Stimulated activated CD8-positive, alpha-beta memory T cell treated with anti-CD3 and anti-CD28 coated beads, Interleukin-15, amount 100 ng/mL, for 4 hours (primary cell): ENCODE measurements around the gene SEPTIN14.
"Not testable (repeated sequence)": the region's sequence is repeated elsewhere in the genome, so short reads cannot be mapped to it uniquely, and the experiment has no call there.

Experiments
- DNase-seq, 2 donors: peaks; one replicate each; pipeline ENCODE4 v3.0.0-alpha.2; 2020; ENCODE audit warnings: low read depth in 2 of 2

Gene SEPTIN14

GRCh38 chr7:55862652-55863051, at the start of gene SEPTIN14:
TSS of gene SEPTIN14 (minus strand) at chr7:55862752. CDS start at chr7:55861996, 756 bp downstream.
- DNase-seq = not testable (repeated sequence)

GRCh38 chr7:55903985-55904759, 41.6 kb upstream of the SEPTIN14 start:
- no peak for DNase-seq

- DNase-seq = not testable (repeated sequence)
Observed at GRCh38 chr7:55901059-55901458, 38.5 kb upstream of the SEPTIN14 start.

GRCh38 chr7:55898287-55898686, 35.7 kb upstream of the SEPTIN14 start:
- DNase-seq = no peak

- no peak for DNase-seq
Observed at GRCh38 chr7:55895021-55895420, 32.5 kb upstream of the SEPTIN14 start.

- no peak for DNase-seq
Observed at GRCh38 chr7:55893940-55894339, 31.4 kb upstream of the SEPTIN14 start.

- not testable (repeated sequence) for DNase-seq
Observed at GRCh38 chr7:55888378-55888777, 25.8 kb upstream of the SEPTIN14 start.

GRCh38 chr7:55887821-55888247, 25.3 kb upstream of the SEPTIN14 start:
- no peak for DNase-seq

GRCh38 chr7:55884321-55884720, 21.8 kb upstream of the SEPTIN14 start:
- no peak for DNase-seq

GRCh38 chr7:55878691-55879090, 16.1 kb upstream of the SEPTIN14 start:
- DNase-seq = no peak

- DNase-seq = no peak
Observed at GRCh38 chr7:55877308-55877707, 14.8 kb upstream of the SEPTIN14 start.

GRCh38 chr7:55873765-55874164, 11.2 kb upstream of the SEPTIN14 start:
- DNase-seq = no peak

GRCh38 chr7:55871932-55872485, 9.5 kb upstream of the SEPTIN14 start:
- DNase-seq = no peak

- not testable (repeated sequence) for DNase-seq
Observed at GRCh38 chr7:55868989-55869388, 6.4 kb upstream of the SEPTIN14 start.

- DNase-seq = not testable (repeated sequence)
Observed at GRCh38 chr7:55845164-55845563, 17.4 kb downstream of the SEPTIN14 start.

GRCh38 chr7:55838595-55838994, 24.0 kb downstream of the SEPTIN14 start:
- DNase-seq = no peak

- no peak for DNase-seq
Observed at GRCh38 chr7:55827577-55827976, 35.0 kb downstream of the SEPTIN14 start.

- DNase-seq = no peak
Observed at GRCh38 chr7:55818686-55819085, 43.9 kb downstream of the SEPTIN14 start.

- DNase-seq = not testable (repeated sequence)
Observed at GRCh38 chr7:55797260-55797659, 65.3 kb downstream of the SEPTIN14 start.

- DNase-seq = no peak
Observed at GRCh38 chr7:55794527-55794926, 68.0 kb downstream of the SEPTIN14 start.

- DNase-seq = no peak
Observed at GRCh38 chr7:55792048-55792447, 70.5 kb downstream of the SEPTIN14 start.

GRCh38 chr7:55787796-55788195, 74.8 kb downstream of the SEPTIN14 start:
- DNase-seq = no peak

GRCh38 chr7:55786901-55787300, 75.7 kb downstream of the SEPTIN14 start:
- DNase-seq = no peak
